OCI-LY7 (cell line): ENCODE measurements around the gene IL15RA.

ENCODE experiments used
- EZH2phosphoT487 ChIP-seq: fragments of 200-600 bp; sonication (generic); IDR thresholded peaks from 2 replicates; pipeline ENCODE4 v1.6.1; 2018; ENCODE audit warnings: low read depth, borderline replicate concordance, mild to moderate bottlenecking, mixed run types, antibody characterized with exemption, low read length, moderate library complexity, mixed read lengths
- TF ChIP-seq, protein P1 (sequence below): fragments of 200-600 bp; sonication (generic); conservative IDR thresholded peaks from 2 replicates; pipeline ENCODE4 v1.5.1; 2014; ENCODE audit warnings: mild to moderate bottlenecking, antibody characterized with exemption, low read length, moderate library complexity, mixed read lengths

DNA sequence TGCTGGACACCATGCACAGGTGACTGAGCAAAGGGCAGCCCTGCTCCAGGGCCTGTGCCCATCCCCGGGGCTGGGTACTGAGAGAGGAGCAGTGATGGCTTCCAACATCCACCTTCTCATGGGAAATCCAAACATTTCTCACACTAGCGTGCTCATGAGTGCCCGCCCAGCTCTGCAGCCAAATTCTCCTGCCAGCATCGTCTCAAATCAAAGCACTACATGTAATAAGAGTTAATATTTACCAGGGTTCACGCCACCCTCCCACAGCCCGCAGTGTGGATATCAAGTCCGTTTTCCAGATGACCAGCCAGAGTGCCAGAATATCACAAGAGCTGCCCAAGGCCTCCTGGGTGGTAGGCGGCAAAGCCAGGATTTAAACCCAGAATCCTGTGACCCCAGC, 12.1 kb downstream of the IL15RA start:
- TF ChIP-seq, protein P1, sequence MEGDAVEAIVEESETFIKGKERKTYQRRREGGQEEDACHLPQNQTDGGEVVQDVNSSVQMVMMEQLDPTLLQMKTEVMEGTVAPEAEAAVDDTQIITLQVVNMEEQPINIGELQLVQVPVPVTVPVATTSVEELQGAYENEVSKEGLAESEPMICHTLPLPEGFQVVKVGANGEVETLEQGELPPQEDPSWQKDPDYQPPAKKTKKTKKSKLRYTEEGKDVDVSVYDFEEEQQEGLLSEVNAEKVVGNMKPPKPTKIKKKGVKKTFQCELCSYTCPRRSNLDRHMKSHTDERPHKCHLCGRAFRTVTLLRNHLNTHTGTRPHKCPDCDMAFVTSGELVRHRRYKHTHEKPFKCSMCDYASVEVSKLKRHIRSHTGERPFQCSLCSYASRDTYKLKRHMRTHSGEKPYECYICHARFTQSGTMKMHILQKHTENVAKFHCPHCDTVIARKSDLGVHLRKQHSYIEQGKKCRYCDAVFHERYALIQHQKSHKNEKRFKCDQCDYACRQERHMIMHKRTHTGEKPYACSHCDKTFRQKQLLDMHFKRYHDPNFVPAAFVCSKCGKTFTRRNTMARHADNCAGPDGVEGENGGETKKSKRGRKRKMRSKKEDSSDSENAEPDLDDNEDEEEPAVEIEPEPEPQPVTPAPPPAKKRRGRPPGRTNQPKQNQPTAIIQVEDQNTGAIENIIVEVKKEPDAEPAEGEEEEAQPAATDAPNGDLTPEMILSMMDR = no peak
- no peak for TF ChIP-seq EZH2phosphoT487
